Erythroblast (primary cell): ENCODE results near the gene RAX.

Experiments
- GATA1 ChIP-seq: IDR thresholded peaks from 2 replicates; pipeline ENCODE4 v1.6.1; 2011; ENCODE audit warnings: low read depth, mild to moderate bottlenecking, control low read depth, low read length, moderate library complexity
- POLR2A ChIP-seq: IDR thresholded peaks from 2 replicates; pipeline ENCODE4 v1.6.1; 2011; ENCODE audit warnings: mild to moderate bottlenecking, low read length

DNA sequence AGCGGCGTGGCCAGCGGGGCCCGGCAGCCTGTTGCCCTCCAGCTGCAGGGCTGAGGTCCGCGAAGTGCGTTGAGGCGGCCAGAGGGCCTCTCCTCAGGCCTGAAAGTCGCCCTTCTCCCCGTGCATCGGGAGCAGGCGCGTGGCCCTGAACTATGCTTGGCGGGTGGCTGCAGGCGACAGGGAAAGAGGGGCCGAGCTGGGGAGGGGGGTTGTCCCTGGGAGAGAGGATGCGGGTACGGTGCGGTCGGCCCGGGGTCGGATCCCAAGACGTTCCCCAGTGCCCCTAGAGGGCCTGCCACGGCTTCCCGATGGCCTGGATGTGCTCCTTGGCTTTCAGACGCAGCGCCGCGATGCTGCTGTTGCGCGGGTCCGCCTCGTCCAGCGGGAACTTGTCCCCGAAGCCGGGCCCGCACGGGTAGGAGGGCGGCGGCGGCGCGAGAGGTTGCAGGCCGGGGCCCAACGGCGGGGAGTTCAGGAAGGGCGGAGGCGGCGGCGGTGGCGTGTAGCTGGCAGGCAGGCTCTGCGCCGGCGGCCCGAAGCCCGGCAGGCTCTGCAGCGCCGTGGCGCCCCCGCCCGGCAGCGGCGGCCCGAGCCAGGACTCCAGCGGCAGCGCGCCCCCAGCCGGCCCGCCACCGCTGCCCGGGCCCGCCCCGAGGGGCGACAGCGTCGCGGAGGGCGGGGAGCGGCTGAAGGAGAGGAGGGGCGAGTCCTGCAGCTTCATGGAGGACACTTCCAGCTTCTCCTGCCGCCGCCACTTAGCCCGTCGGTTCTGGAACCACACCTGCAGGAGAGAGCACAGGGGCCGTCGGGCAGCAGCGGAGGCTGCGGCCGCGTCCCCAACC lies 4.3 kb downstream of the RAX start:
- TF ChIP-seq POLR2A, result no peak
- no peak for TF ChIP-seq GATA1
